Activated naive CD4-positive, alpha-beta T cell treated with anti-CD3 and anti-CD28 coated beads, Interleukin-2, amount 10 ng/mL, durations not matched to agents 7 days and 5 days (primary cell): ENCODE results near the gene CPZ.

Experiments used
- CTCF ChIA-PET: fragments of 350-600 bp; sonication (Branson Sonifier 250); formaldehyde crosslinking; loops from one replicate; lab custom pipeline; 2021; ENCODE audit warnings: antibody characterized with exemption; lab: Charles Lee
- DNase-seq: peaks from one replicate; pipeline ENCODE4 v3.0.0-alpha.2; 2020
- H3K27ac Mint-ChIP-seq: one replicate; pipeline ENCODE4 v1.8.0; 2021; ENCODE audit warnings: mild to moderate bottlenecking, moderate library complexity, mixed read lengths
- H3K27me3 Mint-ChIP-seq: one replicate; pipeline ENCODE4 v1.8.0; 2021; ENCODE audit warnings: mild to moderate bottlenecking, mixed read lengths
- H3K36me3 Mint-ChIP-seq: one replicate; pipeline ENCODE4 v1.8.0; 2021; ENCODE audit warnings: mixed read lengths
- H3K4me1 Mint-ChIP-seq: one replicate; pipeline ENCODE4 v1.8.0; 2021; ENCODE audit warnings: mixed read lengths
- H3K4me3 Mint-ChIP-seq: one replicate; pipeline ENCODE4 v1.8.0; 2021; ENCODE audit warnings: mild to moderate bottlenecking, moderate library complexity, mixed read lengths
- H3K9me3 Mint-ChIP-seq: one replicate; pipeline ENCODE4 v1.8.0; 2021; ENCODE audit warnings: mixed read lengths

The CPZ gene

DNA sequence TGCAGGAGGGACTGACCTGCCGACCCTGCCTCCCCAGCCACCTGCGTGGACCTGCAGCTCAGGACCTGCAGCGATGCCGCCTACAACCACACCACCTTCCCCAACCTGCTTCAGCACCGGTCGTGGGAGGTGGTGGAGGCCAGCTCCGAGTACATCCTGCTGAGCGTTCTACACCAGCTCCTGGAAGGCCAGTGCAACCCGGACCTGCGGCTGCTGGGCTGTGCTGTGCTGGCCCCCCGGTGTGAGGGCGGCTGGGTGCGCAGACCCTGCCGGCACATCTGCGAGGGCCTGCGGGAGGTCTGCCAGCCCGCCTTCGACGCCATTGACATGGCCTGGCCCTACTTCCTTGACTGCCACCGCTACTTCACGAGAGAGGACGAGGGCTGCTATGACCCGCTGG, 8.5 kb downstream of the CPZ start:
- Mint-ChIP-seq H3K36me3 (no peaks in the 10 kb centered on the region), H3K9me3 (no peaks in the 10 kb centered on the region), H3K27me3 (no peaks in the 10 kb centered on the region), H3K27ac (no peak overlapping the region), H3K4me1 (peaks cover 12% of the 10 kb centered on the region), H3K4me3 (no peak overlapping the region)
- no peak for DNase-seq
- CTCF ChIA-PET = no interaction called here

GRCh38 chr4:8601556-8601955, 9.0 kb downstream of the CPZ start:
- H3K27ac Mint-ChIP-seq = no peak overlapping the region
- H3K27me3 Mint-ChIP-seq = no peaks in the 10 kb centered on the region
- no peak for DNase-seq
- H3K4me1 Mint-ChIP-seq = peaks cover 12% of the 10 kb centered on the region
- H3K9me3 Mint-ChIP-seq = no peaks in the 10 kb centered on the region
- CTCF ChIA-PET = interaction anchor here (1.4 kb wide), 1 partner anchor 316 kb away, joined by 4 read pairs; no protein-coding TSS in a partner anchor
- H3K36me3 Mint-ChIP-seq = no peaks in the 10 kb centered on the region
- no peak overlapping the region for H3K4me3 Mint-ChIP-seq

DNA sequence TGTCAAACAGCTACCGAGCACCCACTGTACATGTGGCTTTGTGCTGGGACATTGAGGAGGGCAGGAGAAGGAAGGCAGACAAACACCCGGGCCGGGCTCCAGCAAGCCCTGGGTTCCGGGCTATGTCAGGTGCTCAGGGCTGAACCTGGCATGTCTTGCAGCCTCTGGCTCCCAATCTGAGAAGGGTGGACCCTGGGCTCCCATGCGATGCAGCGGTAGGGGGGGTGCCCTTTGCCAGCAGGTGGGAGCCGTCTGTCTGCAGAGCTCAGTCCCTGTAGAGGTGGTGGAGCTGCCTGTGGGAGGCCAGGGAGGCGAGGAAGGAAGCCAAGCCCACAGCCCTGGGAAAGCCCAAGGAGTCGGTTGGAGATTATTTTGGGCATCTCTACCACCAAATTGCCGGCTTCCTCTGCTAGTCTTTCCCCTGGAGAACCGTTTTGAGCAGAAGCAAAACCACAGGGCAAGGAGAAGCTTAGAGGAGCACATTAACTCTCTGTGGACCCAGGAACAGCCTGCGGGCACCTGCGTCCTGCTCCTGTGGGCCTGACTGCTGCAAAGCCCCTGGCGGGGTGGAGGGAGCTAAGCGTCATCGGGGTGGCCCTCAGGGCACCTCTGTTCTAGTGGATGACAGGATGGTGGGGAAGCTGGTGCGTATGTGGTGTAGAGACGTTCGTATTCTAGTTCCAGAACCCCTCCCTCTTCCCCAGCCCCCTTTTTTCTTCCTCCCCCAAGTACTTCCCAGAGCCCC, 10.3 kb downstream of the CPZ start:
- CTCF ChIA-PET = interaction anchor here (1.4 kb wide), 1 partner anchor 314 kb away, joined by 4 read pairs; no protein-coding TSS in a partner anchor
- H3K4me1 Mint-ChIP-seq = peaks cover 12% of the 10 kb centered on the region
- H3K27ac Mint-ChIP-seq = no peak overlapping the region
- H3K4me3 Mint-ChIP-seq = no peak overlapping the region
- H3K36me3 Mint-ChIP-seq = no peaks in the 10 kb centered on the region
- no peaks in the 10 kb centered on the region for H3K9me3 Mint-ChIP-seq
- H3K27me3 Mint-ChIP-seq = no peaks in the 10 kb centered on the region
- DNase-seq = no peak

- H3K4me1 Mint-ChIP-seq = peaks cover 7% of the 10 kb centered on the region
- no peak for DNase-seq
- H3K9me3 Mint-ChIP-seq = no peaks in the 10 kb centered on the region
- H3K27ac Mint-ChIP-seq = no peak overlapping the region
- no peaks in the 10 kb centered on the region for H3K27me3 Mint-ChIP-seq
- H3K4me3 Mint-ChIP-seq = no peak overlapping the region
- CTCF ChIA-PET = no interaction called here
- H3K36me3 Mint-ChIP-seq = no peaks in the 10 kb centered on the region
Observed at GRCh38 chr4:8603931-8604330, 11.4 kb downstream of the CPZ start.

GRCh38 chr4:8605289-8605688, 12.7 kb downstream of the CPZ start:
- Mint-ChIP-seq H3K4me1 (no peaks in the 10 kb centered on the region), H3K4me3 (no peak overlapping the region), H3K36me3 (no peaks in the 10 kb centered on the region), H3K27me3 (no peaks in the 10 kb centered on the region), H3K27ac (no peak overlapping the region), H3K9me3 (no peaks in the 10 kb centered on the region)
- CTCF ChIA-PET = no interaction called here
- no peak for DNase-seq

DNA sequence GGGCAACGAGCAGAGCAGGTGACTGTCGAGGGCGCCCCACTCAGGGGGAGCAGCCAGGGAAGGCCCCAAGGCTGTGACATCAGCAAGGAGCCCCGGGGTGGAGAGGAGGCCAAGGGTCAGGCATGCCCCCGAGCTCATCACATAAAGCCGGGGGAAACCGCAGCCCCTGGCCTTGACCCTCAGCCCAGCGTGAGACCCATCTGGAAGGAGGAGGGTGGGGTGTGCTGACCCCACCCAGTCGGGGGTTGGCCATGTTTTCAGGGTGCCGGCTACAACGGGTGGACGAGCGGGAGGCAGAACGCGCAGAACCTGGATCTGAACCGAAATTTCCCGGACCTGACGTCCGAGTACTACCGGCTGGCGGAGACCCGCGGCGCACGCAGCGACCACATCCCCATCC, 13.9 kb downstream of the CPZ start:
- H3K9me3 Mint-ChIP-seq = no peaks in the 10 kb centered on the region

DNA sequence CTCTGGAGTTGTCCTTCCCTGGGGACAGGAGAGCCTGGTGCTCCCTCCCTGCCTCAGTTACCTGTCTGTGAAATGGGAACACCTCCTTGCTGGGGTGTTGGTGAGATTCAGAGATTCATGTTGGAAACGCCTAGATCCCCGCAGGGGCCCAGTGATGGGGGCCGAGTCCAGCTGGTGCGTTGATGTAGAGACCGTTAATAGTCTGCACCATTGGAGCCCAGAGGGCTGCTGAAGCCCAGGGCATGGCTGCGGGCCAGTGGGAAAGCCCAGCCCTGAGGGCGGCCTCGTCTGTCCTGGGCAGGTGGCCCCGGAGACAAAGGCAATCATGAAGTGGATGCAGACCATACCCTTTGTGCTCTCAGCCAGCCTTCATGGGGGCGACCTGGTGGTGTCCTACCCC, 14.4 kb downstream of the CPZ start:
- Mint-ChIP-seq H3K9me3 (no peaks in the 10 kb centered on the region), H3K36me3 (no peaks in the 10 kb centered on the region), H3K27me3 (no peaks in the 10 kb centered on the region), H3K27ac (no peak overlapping the region), H3K4me3 (no peak overlapping the region), H3K4me1 (no peaks in the 10 kb centered on the region)
- no peak for DNase-seq
- CTCF ChIA-PET = interaction anchor here (1.0 to 2.4 kb wide), 2 partner anchors 11 to 310 kb away, joined by 3 to 9 read pairs; no protein-coding TSS in a partner anchor

More for the DNA sequence above, 13.9 kb downstream of the CPZ start:
- Mint-ChIP-seq H3K27ac (no peak overlapping the region), H3K4me1 (no peaks in the 10 kb centered on the region), H3K4me3 (no peak overlapping the region), H3K27me3 (no peaks in the 10 kb centered on the region), H3K36me3 (no peaks in the 10 kb centered on the region)
- DNase-seq = no peak
- CTCF ChIA-PET = no interaction called here

GRCh38 chr4:8607603-8608481, 15.3 kb downstream of the CPZ start:
- Mint-ChIP-seq H3K4me3 (no peak overlapping the region), H3K4me1 (no peaks in the 10 kb centered on the region), H3K9me3 (no peaks in the 10 kb centered on the region), H3K36me3 (no peaks in the 10 kb centered on the region), H3K27ac (no peak overlapping the region), H3K27me3 (no peaks in the 10 kb centered on the region)
- peak; percentile 49 for DNase-seq
- CTCF ChIA-PET = interaction anchor here (1.0 to 2.4 kb wide), 2 partner anchors 11 to 309 kb away, joined by 3 to 9 read pairs; no protein-coding TSS in a partner anchor

- Mint-ChIP-seq H3K27me3 (no peaks in the 10 kb centered on the region), H3K36me3 (no peaks in the 10 kb centered on the region), H3K9me3 (no peaks in the 10 kb centered on the region), H3K4me1 (no peaks in the 10 kb centered on the region), H3K27ac (no peak overlapping the region), H3K4me3 (no peak overlapping the region)
- CTCF ChIA-PET = interaction anchor here (2.4 kb wide), 1 partner anchor 308 kb away, joined by 9 read pairs; no protein-coding TSS in a partner anchor
- DNase-seq = no peak
Observed at GRCh38 chr4:8608714-8609391, 16.3 kb downstream of the CPZ start.

GRCh38 chr4:8609406-8609805, 16.8 kb downstream of the CPZ start:
- DNase-seq = no peak
- Mint-ChIP-seq H3K9me3 (no peaks in the 10 kb centered on the region), H3K27ac (no peak overlapping the region), H3K4me3 (no peak overlapping the region), H3K36me3 (no peaks in the 10 kb centered on the region), H3K4me1 (no peaks in the 10 kb centered on the region), H3K27me3 (no peaks in the 10 kb centered on the region)
- CTCF ChIA-PET = no interaction called here

GRCh38 chr4:8609824-8610350, 17.3 kb downstream of the CPZ start:
- Mint-ChIP-seq H3K9me3 (no peaks in the 10 kb centered on the region), H3K27me3 (no peaks in the 10 kb centered on the region), H3K36me3 (no peaks in the 10 kb centered on the region), H3K27ac (no peak overlapping the region), H3K4me3 (no peak overlapping the region), H3K4me1 (no peaks in the 10 kb centered on the region)
- DNase-seq = no peak
- CTCF ChIA-PET = no interaction called here

DNA sequence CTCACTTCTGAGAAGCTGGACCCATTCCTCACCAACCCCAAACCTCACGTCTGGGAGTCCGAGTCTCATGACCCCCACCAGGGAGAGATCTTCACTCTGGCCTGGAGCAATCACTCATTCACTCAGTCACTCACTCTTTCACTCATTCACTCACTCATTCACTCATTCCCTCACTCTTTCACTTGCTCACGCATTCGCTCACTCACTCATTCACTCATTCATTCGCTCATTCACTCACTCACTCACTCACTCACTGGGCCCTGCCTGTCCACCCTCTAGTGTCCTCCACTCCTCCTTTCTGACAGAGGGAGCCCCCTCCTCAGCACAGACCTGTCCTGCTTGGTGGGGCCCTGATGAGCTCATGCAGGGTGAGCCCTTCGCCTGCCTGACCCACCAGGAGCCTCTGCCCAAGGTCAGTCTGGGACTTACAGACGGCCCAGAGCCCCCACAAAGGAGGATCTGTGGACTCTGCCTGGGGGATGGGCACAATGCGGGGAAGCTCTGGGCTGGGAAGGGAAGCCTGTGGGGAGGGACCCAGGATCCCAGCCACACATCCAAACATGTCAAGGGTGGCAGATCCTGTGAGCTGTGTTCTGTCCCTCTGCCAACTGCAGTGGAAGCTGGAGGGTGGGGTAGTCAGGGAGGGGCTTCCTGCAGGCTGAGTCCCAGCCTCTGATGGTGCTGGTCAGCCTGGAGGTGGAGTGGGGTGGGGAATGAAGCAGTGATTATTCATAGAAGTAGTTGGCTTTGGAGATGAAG, 18.5 kb downstream of the CPZ start:
- Mint-ChIP-seq H3K36me3 (no peaks in the 10 kb centered on the region), H3K4me3 (no peak overlapping the region), H3K27me3 (no peaks in the 10 kb centered on the region), H3K4me1 (no peaks in the 10 kb centered on the region), H3K27ac (no peak overlapping the region), H3K9me3 (no peaks in the 10 kb centered on the region)
- CTCF ChIA-PET = no interaction called here
- DNase-seq = no peak

- H3K36me3 Mint-ChIP-seq = no peaks in the 10 kb centered on the region
- CTCF ChIA-PET = interaction anchor here (1.0 kb wide), 1 partner anchor 307 kb away, joined by 3 read pairs; no protein-coding TSS in a partner anchor
- H3K9me3 Mint-ChIP-seq = no peaks in the 10 kb centered on the region
- no peak overlapping the region for H3K4me3 Mint-ChIP-seq
- H3K27me3 Mint-ChIP-seq = no peaks in the 10 kb centered on the region
- H3K27ac Mint-ChIP-seq = no peak overlapping the region
- no peaks in the 10 kb centered on the region for H3K4me1 Mint-ChIP-seq
- no peak for DNase-seq
Observed at GRCh38 chr4:8612646-8613045, 20.1 kb downstream of the CPZ start.
